ENCODE results near the gene SNX3.

- TF ChIP-seq CTCF (IDR thresholded peaks at IDR 0.05; ENCODE audit: low read depth, low read length), result no peak
- no peak for TF ChIP-seq EZH2phosphoT487 (IDR thresholded peaks at IDR 0.05; ENCODE audit: low read depth)
These were observed 90.2 kb downstream of the SNX3 start for GRCh38 chr6:108170332-108171290.
